Rectal smooth muscle tissue (tissue), 1 donor: ENCODE measurements around the gene ATP8B4.

Experiments
- H3K27ac ChIP-seq: one replicate; pipeline ENCODE4 v1.7.0; 2013; ENCODE audit warnings: low read depth, low read length, inconsistent platforms
- H3K27me3 ChIP-seq: one replicate; pipeline ENCODE4 v1.7.0; 2013; ENCODE audit warnings: low read length; ENCODE audit not compliant: control insufficient read depth, insufficient read depth
- H3K36me3 ChIP-seq: one replicate; pipeline ENCODE4 v1.7.0; 2013; ENCODE audit warnings: low read length; ENCODE audit not compliant: control insufficient read depth, insufficient read depth
- H3K4me1 ChIP-seq: one replicate; pipeline ENCODE4 v1.7.0; 2013; ENCODE audit warnings: low read length; ENCODE audit not compliant: control insufficient read depth, insufficient read depth
- H3K4me3 ChIP-seq: one replicate; pipeline ENCODE4 v1.7.0; 2013; ENCODE audit warnings: low read length
- H3K9ac ChIP-seq: one replicate; pipeline ENCODE4 v1.7.0; 2013; ENCODE audit warnings: low read length

ATP8B4 gene

GRCh38 chr15:50066202-50066601 lies 52.8 kb downstream of the ATP8B4 start:
- no peak overlapping the region for H3K27ac ChIP-seq
- no peaks in the 10 kb centered on the region for H3K27me3 ChIP-seq
- no peaks in the 10 kb centered on the region for H3K4me1 ChIP-seq
- no peak overlapping the region for H3K4me3 ChIP-seq
- no peaks in the 10 kb centered on the region for H3K36me3 ChIP-seq
- H3K9ac ChIP-seq, result no peak overlapping the region

DNA sequence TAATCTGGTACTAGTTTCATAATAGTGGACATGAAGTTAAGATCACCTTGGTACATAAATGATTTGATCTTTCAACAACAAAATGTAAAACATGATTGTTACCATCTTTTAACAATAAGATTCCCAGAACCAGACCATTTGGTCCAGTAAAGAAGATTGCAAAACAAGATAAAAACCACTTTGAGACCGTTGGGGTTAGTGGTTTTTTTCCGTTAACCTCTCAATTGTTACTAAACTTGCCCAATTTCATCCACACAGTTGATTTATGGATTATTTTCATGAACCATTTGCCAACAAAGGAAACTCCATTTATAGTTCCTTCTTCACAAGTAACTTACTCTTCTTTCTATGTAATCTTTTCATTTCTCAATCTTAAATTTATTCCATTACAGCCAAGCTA lies 53.8 kb downstream of the ATP8B4 start:
- no peaks in the 10 kb centered on the region for H3K4me1 ChIP-seq

GRCh38 chr15:50064673-50065072 lies 54.4 kb downstream of the ATP8B4 start:
- H3K27ac ChIP-seq, result no peak overlapping the region
- no peaks in the 10 kb centered on the region for H3K36me3 ChIP-seq
- no peaks in the 10 kb centered on the region for H3K4me1 ChIP-seq
- no peak overlapping the region for H3K4me3 ChIP-seq
- H3K27me3 ChIP-seq, result no peaks in the 10 kb centered on the region
- no peak overlapping the region for H3K9ac ChIP-seq

More for the DNA sequence above, 53.8 kb downstream of the ATP8B4 start:
- no peak overlapping the region for H3K9ac ChIP-seq
- no peaks in the 10 kb centered on the region for H3K27me3 ChIP-seq
- no peak overlapping the region for H3K4me3 ChIP-seq
- H3K27ac ChIP-seq, result no peak overlapping the region
- no peaks in the 10 kb centered on the region for H3K36me3 ChIP-seq

DNA sequence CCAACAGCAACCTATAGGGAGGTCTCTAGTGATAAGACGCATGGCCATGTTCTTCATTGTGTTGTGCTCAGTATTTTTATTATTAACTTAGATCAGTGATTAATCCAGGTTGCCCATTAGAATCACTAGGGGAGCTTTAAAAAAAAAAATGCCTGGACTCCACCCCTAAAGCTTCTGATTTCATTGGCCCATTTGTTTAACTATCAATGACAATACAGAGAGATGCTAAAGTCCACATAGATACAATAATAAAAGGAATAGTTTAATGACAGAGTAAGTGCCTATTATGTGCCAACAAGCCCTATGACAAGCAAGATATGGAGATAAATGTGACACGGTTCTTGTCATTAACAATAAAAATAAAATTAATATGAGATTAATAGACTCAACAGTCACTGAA lies 55.8 kb downstream of the ATP8B4 start:
- H3K4me3 ChIP-seq, result no peak overlapping the region
- no peaks in the 10 kb centered on the region for H3K36me3 ChIP-seq
- H3K4me1 ChIP-seq, result peaks cover 3% of the 10 kb centered on the region
- H3K9ac ChIP-seq, result no peak overlapping the region
- no peaks in the 10 kb centered on the region for H3K27me3 ChIP-seq
- no peak overlapping the region for H3K27ac ChIP-seq

- H3K4me1 ChIP-seq, result peaks cover 5% of the 10 kb centered on the region
- H3K9ac ChIP-seq, result no peak overlapping the region
These were observed 57.5 kb downstream of the ATP8B4 start for GRCh38 chr15:50061503-50061902.

GRCh38 chr15:50059883-50060282 lies 59.1 kb downstream of the ATP8B4 start:
- H3K9ac ChIP-seq, result no peak overlapping the region
- peaks cover 14% of the 10 kb centered on the region for H3K4me1 ChIP-seq
- H3K27ac ChIP-seq, result no peak overlapping the region
- H3K4me3 ChIP-seq, result no peak overlapping the region
- H3K36me3 ChIP-seq, result no peaks in the 10 kb centered on the region
- no peaks in the 10 kb centered on the region for H3K27me3 ChIP-seq

More at GRCh38 chr15:50061503-50061902, 57.5 kb downstream of the ATP8B4 start:
- Histone ChIP-seq H3K36me3 (no peaks in the 10 kb centered on the region), H3K27ac (no peak overlapping the region), H3K4me3 (no peak overlapping the region), H3K27me3 (no peaks in the 10 kb centered on the region)

GRCh38 chr15:50059203-50059772 lies 59.7 kb downstream of the ATP8B4 start:
- no peaks in the 10 kb centered on the region for H3K27me3 ChIP-seq
- H3K4me3 ChIP-seq, result no peak overlapping the region
- H3K9ac ChIP-seq, result no peak overlapping the region
- no peak overlapping the region for H3K27ac ChIP-seq
- peaks cover 14% of the 10 kb centered on the region for H3K4me1 ChIP-seq
- no peaks in the 10 kb centered on the region for H3K36me3 ChIP-seq

DNA sequence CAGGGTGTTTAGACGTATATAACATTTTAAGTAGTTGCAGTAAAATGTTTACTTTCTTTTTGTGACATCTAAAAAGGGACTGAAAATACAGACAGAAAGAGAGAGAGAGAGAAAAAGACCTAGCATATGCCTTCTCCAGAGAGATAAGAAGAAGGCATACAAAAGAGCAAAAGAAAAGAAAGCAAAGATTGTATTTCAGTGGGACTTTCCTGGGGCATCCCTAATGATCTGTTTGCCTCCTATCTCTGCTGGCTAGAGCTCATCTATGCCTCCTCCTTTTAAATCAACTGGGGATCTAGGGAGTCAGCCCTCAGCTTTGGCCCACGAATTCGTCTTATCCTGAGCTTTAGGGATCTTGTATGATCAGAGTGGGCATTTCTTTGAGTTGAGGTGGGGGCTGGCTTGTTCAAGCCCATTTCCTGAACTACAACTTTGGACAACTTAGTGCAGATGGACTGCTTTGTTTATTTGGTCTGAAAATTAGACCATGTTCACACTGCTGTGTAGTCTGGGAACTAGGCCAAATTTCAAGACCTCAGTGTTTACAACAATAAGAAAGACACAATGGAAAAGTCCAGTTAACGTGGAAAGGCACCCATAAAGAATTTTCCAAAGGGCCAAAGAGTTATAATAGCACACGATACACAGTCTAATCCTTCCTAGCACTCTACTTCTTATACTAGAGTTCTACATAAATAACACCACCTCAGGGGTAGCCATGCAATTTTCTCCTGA lies 61.0 kb downstream of the ATP8B4 start:
- Histone ChIP-seq H3K36me3 (no peaks in the 10 kb centered on the region), H3K9ac (no peak overlapping the region), H3K27ac (peak overlapping the region; percentile 51), H3K27me3 (no peaks in the 10 kb centered on the region), H3K4me1 (peaks cover 14% of the 10 kb centered on the region), H3K4me3 (no peak overlapping the region)

GRCh38 chr15:50057196-50057595 lies 61.8 kb downstream of the ATP8B4 start:
- Histone ChIP-seq H3K4me1 (peaks cover 14% of the 10 kb centered on the region), H3K4me3 (no peak overlapping the region), H3K27me3 (no peaks in the 10 kb centered on the region), H3K9ac (no peak overlapping the region), H3K27ac (no peak overlapping the region), H3K36me3 (no peaks in the 10 kb centered on the region)

GRCh38 chr15:50055750-50056157 lies 63.3 kb downstream of the ATP8B4 start:
- no peak overlapping the region for H3K4me3 ChIP-seq
- H3K27ac ChIP-seq, result peak overlapping the region; percentile 59

GRCh38 chr15:50055332-50055731 lies 63.7 kb downstream of the ATP8B4 start:
- Histone ChIP-seq H3K9ac (no peak overlapping the region), H3K36me3 (no peaks in the 10 kb centered on the region), H3K4me1 (peaks cover 19% of the 10 kb centered on the region), H3K4me3 (no peak overlapping the region), H3K27me3 (no peaks in the 10 kb centered on the region), H3K27ac (peak overlapping the region; percentile 59)

More at GRCh38 chr15:50055750-50056157, 63.3 kb downstream of the ATP8B4 start:
- peaks cover 19% of the 10 kb centered on the region for H3K4me1 ChIP-seq
- no peaks in the 10 kb centered on the region for H3K36me3 ChIP-seq
- H3K9ac ChIP-seq, result no peak overlapping the region
- H3K27me3 ChIP-seq, result no peaks in the 10 kb centered on the region

- Histone ChIP-seq H3K27ac (no peak overlapping the region), H3K4me1 (peaks cover 18% of the 10 kb centered on the region)
These were observed 65.8 kb downstream of the ATP8B4 start for GRCh38 chr15:50053055-50053856.

More at GRCh38 chr15:50053055-50053856, 65.8 kb downstream of the ATP8B4 start:
- Histone ChIP-seq H3K36me3 (no peaks in the 10 kb centered on the region), H3K4me3 (no peak overlapping the region), H3K9ac (no peak overlapping the region), H3K27me3 (no peaks in the 10 kb centered on the region)
